Astrocyte (in vitro differentiated cells and primary cell): ENCODE measurements around the gene PKP1.

Experiments used
- CTCF ChIP-seq: IDR thresholded peaks from 2 replicates; pipeline ENCODE4 v1.5.1; 2011; ENCODE audit warnings: low read depth, mild to moderate bottlenecking, inconsistent platforms, low read length, moderate library complexity; ENCODE audit not compliant: insufficient read depth
- EZH2 ChIP-seq: IDR thresholded peaks from 2 replicates; pipeline ENCODE4 v1.6.1; 2012; ENCODE audit warnings: mild to moderate bottlenecking, low read length, inconsistent platforms; ENCODE audit not compliant: insufficient read depth

- TF ChIP-seq EZH2 (no peak), CTCF (peak; percentile 9)
Measured at GRCh38 chr1:201309416-201309815, 26.1 kb downstream of the PKP1 start.
